Fibroblast of mammary gland (primary cell): ENCODE results near the gene LMBRD1.

Experiments used
- DNase-seq: peaks from one replicate; pipeline ENCODE4 v3.0.0-alpha.2; 2010; ENCODE audit warnings: low read depth
- H3K4me3 ChIP-seq: 2 replicates; pipeline ENCODE4 v1.5.1; 2011; ENCODE audit warnings: low read depth, mild to moderate bottlenecking, low read length, moderate library complexity; ENCODE audit not compliant: control insufficient read depth
- CTCF ChIP-seq: conservative IDR thresholded peaks from 2 replicates; pipeline ENCODE4 v1.5.1; 2011; ENCODE audit warnings: low read depth, low read length, inconsistent platforms; ENCODE audit not compliant: control insufficient read depth, insufficient read depth

Gene LMBRD1

GRCh38 chr6:69796642-69797390 lies at the start of gene LMBRD1:
LMBRD1 (minus strand) TSS chr6:69797010; CDS start chr6:69796881, 129 bp downstream.
- peak within 1 kb of the TSS; percentile 89 for H3K4me3 ChIP-seq
- peak; percentile 47 for TF ChIP-seq CTCF
- DNase-seq, result peak; percentile 95

- TF ChIP-seq CTCF, result no peak
- H3K4me3 ChIP-seq, result no peak overlapping the region
- DNase-seq, result no peak
Observed at GRCh38 chr6:69846312-69846711, 49.5 kb upstream of the LMBRD1 start.

DNA sequence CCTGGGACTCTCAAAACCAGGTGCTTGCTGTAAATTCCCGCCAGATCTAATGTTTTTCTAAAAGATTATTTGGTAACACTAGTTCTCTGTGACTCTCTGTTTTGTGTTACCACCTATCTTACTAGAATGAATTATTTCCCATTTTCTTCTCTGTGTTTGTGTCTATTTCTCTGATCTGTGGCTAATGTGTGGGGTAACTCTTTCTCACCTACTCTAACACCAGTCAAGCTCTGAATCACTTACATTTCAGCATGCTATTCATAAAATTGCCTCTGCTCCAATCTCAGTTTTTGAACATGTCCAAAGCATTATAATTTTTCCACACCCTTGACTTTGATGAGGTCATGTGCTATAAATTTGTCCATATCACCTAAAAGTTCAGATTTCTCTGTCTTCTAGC lies 46.4 kb upstream of the LMBRD1 start:
- DNase-seq, result no peak
- H3K4me3 ChIP-seq, result no peak overlapping the region
- TF ChIP-seq CTCF, result no peak

- no peak for TF ChIP-seq CTCF
- no peak for DNase-seq
- H3K4me3 ChIP-seq, result no peak overlapping the region
Observed at GRCh38 chr6:69841862-69842261, 45.1 kb upstream of the LMBRD1 start.

GRCh38 chr6:69835414-69836179 lies 38.8 kb upstream of the LMBRD1 start:
- DNase-seq, result peak; percentile 79
- H3K4me3 ChIP-seq, result no peak overlapping the region
- TF ChIP-seq CTCF, result peak; percentile 94

GRCh38 chr6:69832558-69832957 lies 35.7 kb upstream of the LMBRD1 start:
- TF ChIP-seq CTCF, result no peak
- no peak overlapping the region for H3K4me3 ChIP-seq
- no peak for DNase-seq
